Fibroblast of the conjunctiva (primary cell): Measurements from ENCODE around the gene MMS19.
"Not testable (repeated sequence)": the region's sequence is repeated elsewhere in the genome, so short reads cannot be mapped to it uniquely, and the experiment has no call there.

Experiments
- DNase-seq: peaks from one replicate; pipeline ENCODE4 v3.0.0-alpha.2; 2010; ENCODE audit warnings: low read depth

The MMS19 gene

DNA sequence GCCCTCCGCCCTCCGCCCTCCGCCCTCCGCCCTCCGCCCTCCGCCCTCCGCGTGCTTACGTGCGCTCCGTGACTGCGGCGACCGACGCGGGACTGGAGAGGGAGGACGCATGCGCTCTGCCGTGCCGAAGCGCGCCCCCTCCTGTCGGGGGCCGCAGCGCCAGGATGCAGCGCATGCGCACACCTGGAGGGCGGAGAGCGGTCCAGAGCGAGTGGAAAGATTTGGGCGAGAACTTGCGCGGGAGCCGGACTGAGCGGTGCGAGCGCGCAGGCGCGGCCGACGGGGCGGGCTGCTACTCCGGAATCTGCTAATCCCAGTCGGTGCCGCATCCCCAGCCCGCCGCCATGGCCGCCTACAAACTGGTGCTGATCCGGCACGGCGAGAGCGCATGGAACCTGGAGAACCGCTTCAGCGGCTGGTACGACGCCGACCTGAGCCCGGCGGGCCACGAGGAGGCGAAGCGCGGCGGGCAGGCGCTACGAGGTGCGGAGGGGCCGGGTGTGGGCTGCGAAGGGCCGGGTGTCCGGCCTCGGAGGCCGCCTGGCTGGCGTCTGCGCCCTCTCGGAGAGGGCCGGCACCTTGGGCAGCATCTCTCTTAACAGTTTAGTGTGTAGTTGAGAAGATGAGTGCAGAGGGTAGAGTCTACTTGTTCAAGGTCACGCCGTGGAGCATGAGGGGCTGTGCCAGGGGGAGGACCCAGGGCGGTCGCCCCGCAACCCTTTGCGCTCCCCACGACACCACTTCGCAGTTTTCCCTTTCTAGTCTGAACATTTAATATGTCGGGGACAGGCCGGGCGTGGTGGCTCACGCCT, 72.1 kb downstream of the MMS19 start, which contains the start of gene PGAM1:
PGAM1 (plus strand) TSS at position 228 of the 812 bp plus-strand sequence; CDS start at position 345, 117 bp downstream.
- peak; percentile 96 for DNase-seq

GRCh38 chr10:97423757-97424098, 74.5 kb downstream of the MMS19 start:
- not testable (repeated sequence) for DNase-seq

GRCh38 chr10:97416565-97416964, 81.7 kb downstream of the MMS19 start:
- no peak for DNase-seq

DNA sequence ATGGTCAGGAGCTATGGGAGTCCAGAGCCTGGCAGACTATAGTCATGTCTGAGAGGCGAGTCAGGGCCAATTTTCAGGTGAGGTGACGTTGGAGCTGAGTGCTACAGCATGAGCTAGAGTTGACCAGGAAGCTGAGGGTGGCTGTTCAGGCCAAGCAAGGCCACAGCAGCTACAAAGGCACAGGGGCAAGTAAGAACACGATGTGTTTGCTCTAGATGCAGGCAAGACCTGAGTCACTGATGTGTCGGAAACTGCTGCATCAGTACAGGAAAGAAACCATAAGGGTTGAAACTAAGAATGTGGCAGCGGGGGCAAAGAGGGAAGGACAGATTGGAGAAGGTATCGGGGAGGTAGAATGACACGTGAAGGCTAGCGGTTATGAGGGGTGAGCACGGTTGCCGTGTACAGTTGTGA, 85.3 kb downstream of the MMS19 start:
- no peak for DNase-seq

DNA sequence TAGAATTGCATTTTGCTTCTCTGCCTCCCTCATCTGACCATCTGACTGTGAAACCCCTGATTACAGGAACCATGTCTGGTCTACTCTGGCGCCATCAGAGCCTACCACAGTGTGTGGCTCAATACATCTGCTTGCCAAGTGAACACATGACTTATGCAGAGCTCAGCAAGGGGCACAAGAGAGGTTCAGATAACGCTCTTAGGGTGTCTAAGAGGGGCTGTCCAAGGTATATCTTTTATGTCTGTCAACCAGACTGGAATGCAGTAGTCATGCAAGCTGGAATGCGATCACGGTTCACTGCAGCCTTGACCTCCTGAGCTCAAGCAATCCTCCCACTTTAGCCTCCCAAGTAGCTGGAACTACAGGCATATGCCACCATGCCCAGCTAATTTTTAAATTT, 86.8 kb downstream of the MMS19 start:
- no peak for DNase-seq

DNA sequence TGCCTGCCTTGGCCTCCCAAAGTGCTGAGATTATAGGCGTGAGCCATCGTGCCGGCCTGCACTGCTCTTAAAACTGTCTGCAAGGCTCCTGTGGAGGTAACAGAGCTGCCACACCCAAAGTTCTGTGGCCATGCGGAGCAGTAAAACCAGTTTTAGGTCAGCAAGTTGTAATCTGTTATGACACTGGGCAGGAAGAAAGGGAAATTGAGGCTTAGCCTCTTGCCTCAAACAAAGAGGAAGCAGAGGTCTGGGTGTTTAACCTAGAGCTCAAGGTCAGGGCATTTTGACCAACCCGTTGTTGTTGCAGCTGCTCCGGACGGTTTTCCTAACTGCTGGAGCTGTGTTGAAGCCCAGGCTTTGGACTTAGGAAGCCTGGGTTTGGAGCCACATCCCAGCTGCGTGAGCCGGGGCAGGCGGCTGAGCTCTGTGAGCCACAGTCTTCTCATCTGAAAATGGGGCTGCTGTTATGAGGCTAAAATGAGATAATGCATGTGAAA, 89.7 kb downstream of the MMS19 start:
- no peak for DNase-seq
